Stimulated activated CD8-positive, alpha-beta memory T cell treated with anti-CD3 and anti-CD28 coated beads, Interleukin-15, amount 100 ng/mL, for 24 hours (primary cell): ENCODE data around the gene NR3C1.

Experiments
- DNase-seq: peaks from one replicate; pipeline ENCODE4 v3.0.0-alpha.2; 2020; ENCODE audit warnings: low read depth

Gene NR3C1

GRCh38 chr5:143261748-143262392 is 141.6 kb downstream of the NR3C1 start:
- DNase-seq = no peak

- no peak for DNase-seq
These were observed 144.3 kb downstream of the NR3C1 start for GRCh38 chr5:143259254-143259605.

GRCh38 chr5:143258559-143259253 is 144.8 kb downstream of the NR3C1 start:
- no peak for DNase-seq

GRCh38 chr5:143254819-143255218 is 148.7 kb downstream of the NR3C1 start:
- DNase-seq = no peak

- DNase-seq = no peak
These were observed 151.5 kb downstream of the NR3C1 start for GRCh38 chr5:143251946-143252345.

GRCh38 chr5:143251190-143251589 is 152.3 kb downstream of the NR3C1 start:
- no peak for DNase-seq

- no peak for DNase-seq
These were observed 153.6 kb downstream of the NR3C1 start for GRCh38 chr5:143249851-143250250.

GRCh38 chr5:143248822-143249579 is 154.5 kb downstream of the NR3C1 start:
- no peak for DNase-seq

GRCh38 chr5:143248391-143248790 is 155.1 kb downstream of the NR3C1 start:
- DNase-seq = no peak

GRCh38 chr5:143247134-143247815 is 156.2 kb downstream of the NR3C1 start:
- DNase-seq = no peak

GRCh38 chr5:143245929-143246561 is 157.4 kb downstream of the NR3C1 start:
- no peak for DNase-seq

- no peak for DNase-seq
These were observed 158.5 kb downstream of the NR3C1 start for GRCh38 chr5:143244990-143245389.

GRCh38 chr5:143244000-143244736 is 159.3 kb downstream of the NR3C1 start:
- DNase-seq = no peak

GRCh38 chr5:143243103-143243502 is 160.4 kb downstream of the NR3C1 start:
- no peak for DNase-seq

GRCh38 chr5:143241892-143242291 is 161.6 kb downstream of the NR3C1 start:
- no peak for DNase-seq

- DNase-seq = no peak
These were observed 163.5 kb downstream of the NR3C1 start for GRCh38 chr5:143239882-143240518.

- DNase-seq = no peak
These were observed 164.9 kb downstream of the NR3C1 start for GRCh38 chr5:143238620-143239019.

- DNase-seq = no peak
These were observed 165.8 kb downstream of the NR3C1 start for GRCh38 chr5:143237664-143238063.

- no peak for DNase-seq
These were observed 166.8 kb downstream of the NR3C1 start for GRCh38 chr5:143236682-143237081.

GRCh38 chr5:143235423-143235822 is 168.1 kb downstream of the NR3C1 start:
- DNase-seq = no peak
